OCI-LY7 (cell line): Measurements from ENCODE around the gene SLC5A12.

Experiments used
- CTCF ChIP-seq: fragments of 200-600 bp; sonication (generic); conservative IDR thresholded peaks from 2 replicates; pipeline ENCODE4 v1.5.1; 2014; ENCODE audit warnings: mild to moderate bottlenecking, antibody characterized with exemption, low read length, moderate library complexity, mixed read lengths
- EZH2phosphoT487 ChIP-seq: fragments of 200-600 bp; sonication (generic); IDR thresholded peaks from 2 replicates; pipeline ENCODE4 v1.6.1; 2018; ENCODE audit warnings: low read depth, borderline replicate concordance, mild to moderate bottlenecking, mixed run types, antibody characterized with exemption, low read length, moderate library complexity, mixed read lengths

GRCh38 chr11:26622181-26622580 is 99.7 kb downstream of the SLC5A12 start:
- no peak for TF ChIP-seq CTCF
- no peak for TF ChIP-seq EZH2phosphoT487
